ENCODE results near the gene METTL25B.

DNA sequence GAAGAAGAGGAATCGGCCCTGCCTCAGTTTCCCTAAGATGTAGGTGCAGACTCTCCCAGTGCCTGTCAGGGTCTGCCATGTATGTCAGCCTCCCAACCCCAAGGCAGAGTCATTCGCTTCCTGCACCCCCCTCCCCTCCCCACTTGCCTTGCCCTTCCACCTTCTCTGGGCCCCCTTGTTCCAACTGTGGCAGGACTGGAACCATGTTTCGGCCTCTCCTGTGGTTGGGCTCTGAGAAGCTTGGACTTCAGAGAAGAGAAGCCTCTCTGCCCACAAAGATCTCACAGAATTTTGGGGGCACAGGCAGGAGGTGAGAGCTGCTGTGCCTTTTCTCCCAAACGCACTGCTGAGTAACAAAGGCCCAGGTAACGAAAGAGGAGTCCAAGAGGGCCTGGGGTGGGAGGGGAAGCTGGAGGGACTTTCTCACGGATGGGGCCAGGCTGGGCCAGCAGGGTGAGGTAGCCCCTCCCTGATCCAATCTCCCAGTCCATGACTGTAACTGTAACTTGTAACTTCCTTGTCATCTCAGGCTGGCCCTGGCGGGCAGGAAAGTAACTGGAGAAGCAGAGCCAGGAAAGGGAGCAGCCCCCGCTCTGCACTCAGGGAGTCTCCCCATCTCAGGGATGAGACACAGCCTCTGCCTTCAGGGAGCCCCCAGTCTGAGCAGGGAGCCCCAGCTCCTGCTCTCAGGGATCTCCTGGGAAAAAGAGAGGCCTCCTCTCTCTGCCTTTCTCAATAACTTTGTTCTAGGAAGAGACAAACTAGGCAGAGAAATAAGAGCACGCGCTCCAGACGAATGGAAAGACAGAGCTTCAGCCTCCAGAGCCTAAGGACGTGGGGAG, 34.2 kb upstream of the METTL25B start:
- TF ChIP-seq POLR2A (IDR thresholded peaks at IDR 0.05; ENCODE audit: low read length) (no peak), GATA1 (IDR thresholded peaks at IDR 0.05; ENCODE audit: low read depth, low read length) (no peak)

All from erythroblast (primary cell).